GM23338 (cell line): ENCODE data around the gene HOTAIR. TPM values are rescaled to one million over a fixed set of nuclear protein-coding genes. Genes with fewer than 3 reads are reported as not detected.

Experiments used
- ATAC-seq: fragments of 200-7000 bp; cut with Tn5 transposase; 3 replicates; pipeline ENCODE4 v1.9.1; 2020
- DNase-seq: peaks from one replicate; pipeline ENCODE4 v3.0.0-alpha.2; 2015; ENCODE audit warnings: low spot score
- H2AFZ ChIP-seq: fragments of 200-600 bp; sonication (generic); 2 replicates; pipeline ENCODE4 v1.8.0; 2016; ENCODE audit warnings: antibody characterized with exemption, mild to moderate bottlenecking, moderate library complexity
- H3F3A ChIP-seq: fragments of 200-600 bp; sonication (generic); replicated peaks from 2 replicates; pipeline ENCODE4 v1.8.0; 2017; ENCODE audit warnings: antibody characterized with exemption, mixed run types, low read depth
- H3K27ac ChIP-seq: fragments of 200-600 bp; sonication (generic); 2 replicates; pipeline ENCODE4 v1.6.1; 2016; ENCODE audit warnings: low read depth
- H3K27me3 ChIP-seq: fragments of 200-600 bp; sonication (generic); 2 replicates; pipeline ENCODE4 v1.8.0; 2016; ENCODE audit warnings: mild to moderate bottlenecking, mixed run types, moderate library complexity; ENCODE audit not compliant: insufficient read depth
- H3K36me3 ChIP-seq: fragments of 200-600 bp; sonication (generic); 2 replicates; pipeline ENCODE4 v1.8.0; 2016; ENCODE audit warnings: mild to moderate bottlenecking; ENCODE audit not compliant: insufficient read depth
- H3K4me1 ChIP-seq: fragments of 200-600 bp; sonication (generic); 2 replicates; pipeline ENCODE4 v1.8.0; 2016; ENCODE audit warnings: mild to moderate bottlenecking, moderate library complexity; ENCODE audit not compliant: insufficient read depth
- H3K4me2 ChIP-seq: fragments of 200-600 bp; sonication (generic); 2 replicates; pipeline ENCODE4 v1.7.1; 2017; ENCODE audit warnings: mixed run types
- H3K4me3 ChIP-seq: fragments of 200-600 bp; sonication (generic); 2 replicates; pipeline ENCODE4 v1.6.1; 2016; ENCODE audit warnings: mixed run types
- H3K79me2 ChIP-seq: fragments of 200-600 bp; sonication (generic); replicated peaks from 2 replicates; pipeline ENCODE4 v1.8.0; 2017; ENCODE audit warnings: mild to moderate bottlenecking; ENCODE audit not compliant: insufficient read depth
- H3K9me2 ChIP-seq: fragments of 200-600 bp; sonication (generic); 2 replicates; pipeline ENCODE4 v1.8.0; 2017; ENCODE audit not compliant: insufficient read depth
- H4K20me1 ChIP-seq: fragments of 200-600 bp; sonication (generic); replicated peaks from 2 replicates; pipeline ENCODE4 v1.8.0; 2017; ENCODE audit warnings: mild to moderate bottlenecking; ENCODE audit not compliant: insufficient read depth
- H3K27ac Mint-ChIP-seq: 2 replicates; pipeline ENCODE4 v1.8.0; 2020; ENCODE audit warnings: inconsistent platforms, mild to moderate bottlenecking, moderate library complexity, mixed read lengths
- H3K27me3 Mint-ChIP-seq: 3 replicates; pipeline ENCODE4 v1.8.0; 2022; ENCODE audit warnings: low read depth, mild to moderate bottlenecking, moderate library complexity, mixed read lengths, inconsistent platforms; ENCODE audit not compliant: insufficient read depth, poor library complexity
- H3K36me3 Mint-ChIP-seq: 3 replicates; pipeline ENCODE4 v1.8.0; 2021; ENCODE audit warnings: low read depth, mild to moderate bottlenecking, inconsistent platforms, moderate library complexity, mixed read lengths
- H3K4me1 Mint-ChIP-seq: 3 replicates; pipeline ENCODE4 v1.8.0; 2020; ENCODE audit warnings: mild to moderate bottlenecking, inconsistent platforms, mixed read lengths
- H3K4me3 Mint-ChIP-seq: 3 replicates; pipeline ENCODE4 v1.8.0; 2021; ENCODE audit warnings: moderate library complexity, mild to moderate bottlenecking, inconsistent platforms, mixed read lengths
- H3K9me3 Mint-ChIP-seq: 3 replicates; pipeline ENCODE4 v1.8.0; 2020; ENCODE audit warnings: moderate library complexity, mild to moderate bottlenecking, inconsistent platforms, mixed read lengths
- CREB1 ChIP-seq: fragments of 250-450 bp; sonication (Bioruptor Pico); IDR thresholded peaks from 2 replicates; pipeline ENCODE4 v1.5.0; 2020; ENCODE audit warnings: low read depth, mild to moderate bottlenecking, moderate library complexity
- CTCF ChIP-seq, 2 experiments: fragments of 200-600 bp in 1 of 2; sonication (generic) in 1 of 2; conservative IDR thresholded peaks; 2 replicates each; pipeline versions ENCODE4 v1.5.1 to v1.6.1; 2016 to 2017; ENCODE audit warnings: antibody characterized with exemption in 2 of 2, low read depth in 2 of 2, mild to moderate bottlenecking in 2 of 2, moderate library complexity in 1 of 2
- EZH2 ChIP-seq: fragments of 200-600 bp; sonication (generic); IDR thresholded peaks from one replicate; pipeline ENCODE4 v1.8.0; 2017; ENCODE audit warnings: antibody characterized with exemption, mild to moderate bottlenecking, low read depth; ENCODE audit not compliant: unreplicated experiment
- REST ChIP-seq: IDR thresholded peaks from one replicate; pipeline ENCODE4 v1.6.1; 2018; ENCODE audit warnings: antibody characterized with exemption; ENCODE audit not compliant: unreplicated experiment
- STAT1 ChIP-seq: IDR thresholded peaks from one replicate; pipeline ENCODE4 v1.6.1; 2016; ENCODE audit warnings: antibody characterized with exemption; ENCODE audit not compliant: unreplicated experiment
- ZNF114 ChIP-seq: fragments of 250-450 bp; sonication (Bioruptor Pico); IDR thresholded peaks from 2 replicates; pipeline ENCODE4 v1.5.0; 2020; ENCODE audit warnings: mild to moderate bottlenecking, moderate library complexity
- ZNF331 ChIP-seq: fragments of 250-450 bp; sonication (Bioruptor Pico); IDR thresholded peaks from 2 replicates; pipeline ENCODE4 v1.5.0; 2020; ENCODE audit warnings: low read depth, mild to moderate bottlenecking, moderate library complexity
- polyA plus RNA-seq: library from polyadenylated mRNA; unstranded; fragments of >200 nt; fragmentation: Nextera tagmentation; extraction: Ambion mirVana; gene quantifications from 2 replicates; pipeline ENCODE4 v1.2.1, GENCODE V29; 2016
- total RNA-seq: library from RNA; depleted of rRNA; stranded (reverse); fragments of >200 nt; shearing (Covaris generic); gene quantifications from 2 replicates; pipeline ENCODE4 v1.2.3, GENCODE V29; 2014

The HOTAIR gene
- total and polyA plus RNA-seq, 2 experiments from 2014 or later: not detected

- no peak for TF ChIP-seq ZNF331 (CRISPR knock-in tag)
- no peak for TF ChIP-seq ZNF114 (CRISPR knock-in tag)
- TF ChIP-seq CREB1 (CRISPR knock-in tag): no peak
- TF ChIP-seq CTCF (conservative IDR thresholded peaks at IDR 0.05; ENCODE audit: low read depth in 2 of 2): no peak
- no peak for TF ChIP-seq STAT1
Observed at GRCh38 chr12:53999559-54000115, 24.9 kb upstream of the HOTAIR start (continued).

GRCh38 chr12:53998900-53999236 is 24.1 kb upstream of the HOTAIR start:
- DNase-seq (no peak), ATAC-seq (no peak)
- Histone ChIP-seq H3K4me3 (no peak overlapping the region), H4K20me1 (peaks cover 19% of the 10 kb centered on the region), H3K27me3 (peaks cover 100% of the 10 kb centered on the region), H3K27ac (no peak overlapping the region), H3F3A (peaks cover 38% of the 10 kb centered on the region), H3K36me3 (no peaks in the 10 kb centered on the region), H3K4me1 (peaks cover 28% of the 10 kb centered on the region), H3K4me2 (no peak overlapping the region), H2AFZ (no peak overlapping the region), H3K79me2 (no peaks in the 10 kb centered on the region), H3K9me2 (no peaks in the 10 kb centered on the region)
- no peaks in the 10 kb centered on the region for H3K36me3 Mint-ChIP-seq
- H3K4me1 Mint-ChIP-seq: peaks cover 39% of the 10 kb centered on the region
- H3K4me3 Mint-ChIP-seq: peak overlapping the region; percentile 43; the same call in 1 of the 3 replicates
- H3K9me3 Mint-ChIP-seq: peaks cover 3% of the 10 kb centered on the region
- TF ChIP-seq EZH2: peak; percentile 91
- no peak for TF ChIP-seq REST
- peaks cover 100% of the 10 kb centered on the region for H3K27me3 Mint-ChIP-seq
- H3K27ac Mint-ChIP-seq: no peak overlapping the region
